GM12875 (cell line): ENCODE data around the gene SYNPO2L.
A peak's percentile ranks its signal among the peaks of the same experiment; 100 is the strongest.

Experiments
- H3K4me3 ChIP-seq: one replicate; pipeline ENCODE4 v1.5.1; 2011; ENCODE audit warnings: low read depth, low read length, control low read depth
- TF ChIP-seq, protein P1 (sequence below): IDR thresholded peaks from 2 replicates; pipeline ENCODE4 v1.5.1; 2011; ENCODE audit warnings: low read depth, mild to moderate bottlenecking, control low read depth, inconsistent platforms, low read length, moderate library complexity, borderline replicate concordance; ENCODE audit not compliant: insufficient read depth

Gene SYNPO2L

DNA sequence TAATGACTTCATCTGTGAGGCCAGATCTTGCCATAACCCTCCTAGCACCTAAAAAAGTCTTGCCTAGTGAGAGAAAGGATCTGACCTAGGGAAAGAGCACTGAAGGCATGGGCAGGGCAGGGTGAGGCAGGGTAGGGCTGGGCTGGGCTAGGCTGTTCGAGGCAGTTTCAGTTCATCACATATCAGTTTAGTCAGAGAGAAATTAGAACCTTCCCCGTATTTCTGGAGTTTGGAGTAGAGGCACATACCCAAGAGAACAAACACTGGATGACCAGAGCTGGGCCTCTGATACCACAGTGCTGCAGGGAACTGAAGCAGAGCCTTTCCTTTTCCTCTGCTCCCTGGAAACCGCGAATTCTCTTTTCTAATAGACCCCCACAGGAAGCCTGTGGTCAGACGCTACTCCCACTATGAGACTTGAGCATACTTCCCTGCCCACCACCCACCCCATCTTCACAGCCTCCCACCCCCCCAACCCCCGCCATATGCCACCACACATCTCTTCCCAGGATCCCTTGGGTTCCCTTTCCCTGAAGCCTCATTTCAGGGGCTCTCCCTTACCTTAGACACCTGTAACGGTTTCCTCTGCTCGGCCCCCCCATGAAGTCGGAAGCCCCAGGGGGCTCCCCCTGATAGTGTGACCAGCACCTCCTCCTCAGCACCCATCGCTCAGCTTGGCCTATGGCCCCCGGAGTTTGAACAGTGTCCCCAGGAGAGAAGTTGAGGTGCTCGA, 406 bp downstream of the SYNPO2L start:
- no peak overlapping the region for H3K4me3 ChIP-seq
- TF ChIP-seq, protein P1, sequence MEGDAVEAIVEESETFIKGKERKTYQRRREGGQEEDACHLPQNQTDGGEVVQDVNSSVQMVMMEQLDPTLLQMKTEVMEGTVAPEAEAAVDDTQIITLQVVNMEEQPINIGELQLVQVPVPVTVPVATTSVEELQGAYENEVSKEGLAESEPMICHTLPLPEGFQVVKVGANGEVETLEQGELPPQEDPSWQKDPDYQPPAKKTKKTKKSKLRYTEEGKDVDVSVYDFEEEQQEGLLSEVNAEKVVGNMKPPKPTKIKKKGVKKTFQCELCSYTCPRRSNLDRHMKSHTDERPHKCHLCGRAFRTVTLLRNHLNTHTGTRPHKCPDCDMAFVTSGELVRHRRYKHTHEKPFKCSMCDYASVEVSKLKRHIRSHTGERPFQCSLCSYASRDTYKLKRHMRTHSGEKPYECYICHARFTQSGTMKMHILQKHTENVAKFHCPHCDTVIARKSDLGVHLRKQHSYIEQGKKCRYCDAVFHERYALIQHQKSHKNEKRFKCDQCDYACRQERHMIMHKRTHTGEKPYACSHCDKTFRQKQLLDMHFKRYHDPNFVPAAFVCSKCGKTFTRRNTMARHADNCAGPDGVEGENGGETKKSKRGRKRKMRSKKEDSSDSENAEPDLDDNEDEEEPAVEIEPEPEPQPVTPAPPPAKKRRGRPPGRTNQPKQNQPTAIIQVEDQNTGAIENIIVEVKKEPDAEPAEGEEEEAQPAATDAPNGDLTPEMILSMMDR: no peak

DNA sequence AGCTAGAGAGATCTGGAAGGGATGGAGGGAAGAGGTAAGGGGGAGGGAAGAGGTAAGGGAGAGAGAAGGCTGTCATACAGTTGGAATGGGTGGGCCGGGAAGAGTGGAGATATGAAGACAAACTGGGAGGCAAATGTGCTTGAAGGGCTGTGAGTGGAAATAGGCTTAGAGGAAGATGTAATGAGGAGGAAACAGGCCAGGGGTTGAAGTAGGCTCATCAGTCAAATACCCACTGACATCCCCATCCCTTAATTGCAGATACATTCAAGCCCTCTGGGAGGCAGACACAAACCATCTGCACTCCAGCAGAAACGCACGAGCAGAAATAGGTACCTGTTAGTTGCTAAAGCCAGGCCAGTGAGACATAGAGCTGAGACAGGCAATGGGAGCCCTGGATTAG, 2.1 kb downstream of the SYNPO2L start:
- TF ChIP-seq, protein P1: 0 out of 2 replicates have a peak, but pooled peaks have one; percentile 14
- H3K4me3 ChIP-seq: no peak overlapping the region

DNA sequence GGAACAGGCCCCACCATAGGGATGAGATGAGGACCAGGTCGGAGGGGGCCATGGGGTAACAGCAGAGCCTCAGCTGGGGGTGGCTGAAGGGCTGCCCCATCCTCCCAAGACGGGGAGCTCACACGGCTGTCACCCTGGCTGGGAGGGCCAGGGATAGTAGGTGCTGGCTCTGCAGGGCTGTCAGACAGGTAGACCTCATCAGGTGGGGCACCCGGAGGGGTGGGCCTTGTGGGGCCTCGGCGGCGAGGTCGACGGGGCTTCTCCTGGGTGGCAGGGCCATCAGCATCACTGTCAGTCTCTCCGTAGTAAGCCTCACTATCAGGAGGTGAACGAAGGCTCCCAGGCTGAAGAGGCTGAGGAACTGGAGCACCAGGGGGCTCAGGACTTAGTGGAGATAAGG, 2.6 kb downstream of the SYNPO2L start:
- TF ChIP-seq, protein P1: no peak
- H3K4me3 ChIP-seq: no peak overlapping the region

DNA sequence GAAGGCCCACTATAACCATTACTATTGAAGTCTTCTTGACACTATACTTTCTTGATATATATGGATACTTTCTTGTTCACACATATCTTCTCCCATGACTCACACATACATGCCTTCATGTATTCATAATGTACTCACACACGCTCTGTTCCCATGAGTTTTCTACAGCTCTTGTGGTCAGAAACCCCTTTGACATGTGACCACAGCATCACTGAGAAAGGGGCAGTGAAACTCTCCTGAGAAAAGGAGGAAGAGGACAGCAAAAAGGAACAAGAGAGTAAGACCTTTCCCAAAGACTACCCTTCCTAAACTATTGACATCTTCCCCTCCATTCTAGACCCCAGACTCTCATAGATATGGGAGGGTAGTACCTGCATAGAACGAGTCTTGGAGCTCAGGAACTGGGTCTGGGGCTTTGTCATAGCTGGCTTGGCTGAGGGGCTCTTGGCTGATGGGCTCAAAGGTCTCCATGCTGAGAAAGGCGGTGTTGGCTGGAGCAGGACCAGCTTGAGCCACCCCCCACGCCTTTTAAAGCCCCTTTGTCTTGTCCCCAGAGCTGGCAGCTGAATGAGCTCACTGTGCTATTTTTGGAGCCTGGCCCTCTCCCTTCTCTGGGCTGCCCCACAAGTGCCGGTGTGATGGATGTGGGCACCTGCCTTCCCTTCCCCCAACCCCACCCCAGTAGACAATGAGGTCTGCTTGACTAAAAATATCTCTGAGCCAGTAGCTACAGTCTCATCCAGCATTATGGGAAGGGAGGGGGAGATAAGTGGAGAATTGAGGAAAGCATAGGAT, 5.1 kb downstream of the SYNPO2L start:
- TF ChIP-seq, protein P1: no peak
- no peak overlapping the region for H3K4me3 ChIP-seq

DNA sequence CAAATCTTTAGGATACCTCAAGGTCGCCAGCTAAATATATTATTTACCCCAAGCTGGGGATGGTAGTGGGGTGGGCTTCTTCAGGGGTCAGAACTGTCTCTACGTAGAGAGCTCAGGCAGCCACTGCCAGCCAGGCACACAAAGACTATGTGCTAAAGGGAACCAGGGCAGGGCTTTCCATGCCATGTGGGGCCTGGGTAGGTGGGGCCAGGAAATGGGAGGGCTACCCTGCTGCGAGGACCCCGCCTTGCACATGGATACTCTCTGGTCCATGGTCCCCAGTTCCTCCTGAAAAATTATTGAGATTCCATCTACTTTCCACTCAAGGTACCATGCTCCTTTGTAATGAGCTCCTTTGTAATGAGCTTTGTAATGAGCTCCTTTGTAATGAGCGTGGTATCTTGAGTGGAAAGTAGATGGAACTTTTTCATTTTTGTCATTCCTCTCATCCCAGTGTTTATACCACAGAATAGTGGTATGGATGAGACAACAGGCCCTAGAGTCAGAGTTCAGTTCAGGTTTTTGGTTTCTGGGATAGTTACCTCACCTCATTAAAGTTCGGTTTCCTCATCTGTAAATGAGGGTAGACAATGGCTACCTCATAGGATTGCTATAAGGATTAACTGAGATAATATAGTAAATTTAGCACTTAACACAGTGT, 5.8 kb downstream of the SYNPO2L start:
- TF ChIP-seq, protein P1: no peak

DNA sequence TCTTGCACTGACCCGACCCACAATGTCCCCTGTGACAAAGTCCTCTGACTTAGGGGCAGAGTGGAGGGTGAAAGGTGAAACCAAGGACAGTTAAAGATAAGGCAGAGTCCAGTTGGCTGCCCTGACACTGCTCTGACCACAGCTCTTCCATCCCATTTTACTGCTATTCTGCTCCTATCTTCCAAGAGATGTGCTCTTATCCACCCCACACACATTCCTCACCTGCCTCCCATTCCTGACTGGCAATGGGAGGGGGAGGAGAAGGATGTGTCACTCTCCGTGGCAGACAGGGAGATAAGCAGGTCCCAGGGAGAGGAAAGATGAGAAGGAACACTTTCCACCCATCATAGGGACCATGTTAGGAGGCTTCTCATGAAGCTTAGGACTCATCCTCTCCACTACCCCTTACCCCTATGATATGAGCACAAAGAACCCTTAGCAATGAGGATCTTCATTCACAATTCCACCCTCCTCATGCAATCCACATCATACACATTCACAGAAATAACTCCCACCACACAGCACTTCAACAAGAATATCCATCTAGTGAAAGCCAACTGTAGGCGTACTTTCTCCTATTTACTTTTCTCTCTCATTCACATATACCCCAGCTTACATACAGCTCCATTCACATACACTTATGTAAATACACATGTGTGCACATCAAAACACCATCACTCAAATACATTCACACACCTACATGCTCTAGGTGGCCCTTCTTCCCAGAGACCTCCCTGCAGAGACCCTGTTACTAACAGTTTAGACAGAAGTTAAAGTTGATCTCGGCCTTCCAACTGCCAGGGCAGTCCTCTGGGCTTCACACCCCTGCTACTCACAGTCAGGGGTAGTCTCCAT, 6.6 kb downstream of the SYNPO2L start:
- no peak overlapping the region for H3K4me3 ChIP-seq

More for the DNA sequence above, 5.8 kb downstream of the SYNPO2L start:
- no peak overlapping the region for H3K4me3 ChIP-seq

More for the DNA sequence above, 6.6 kb downstream of the SYNPO2L start:
- TF ChIP-seq, protein P1: no peak
